ENCODE data around the gene RFX7.

GRCh38 chr15:56281145-56281544, 37.5 kb upstream of the RFX7 start:
- TF ChIP-seq CTCF (conservative IDR thresholded peaks at IDR 0.05; ENCODE audit: low read depth, low read length) (no peak), CEBPB (IDR thresholded peaks at IDR 0.05; ENCODE audit: low read depth, low read length) (no peak), POLR2A (IDR thresholded peaks at IDR 0.05; ENCODE audit: low read depth, low read length) (no peak)
